Left kidney (tissue), 1 donor: ENCODE data around the gene IL11RA. TPM values are rescaled to one million over a fixed set of nuclear protein-coding genes. Genes with fewer than 3 reads are reported as not detected.

Experiments used
- polyA plus RNA-seq: library from polyadenylated mRNA; unstranded; fragments of 120-200 nt; gene quantifications from one replicate; pipeline ENCODE4 v1.2.1, GENCODE V29; 2013; ENCODE audit not compliant: insufficient read length

The IL11RA gene
- polyA plus RNA-seq, 1 donor = 66.8 TPM

Other genes with a start within 250 kb of the IL11RA start
- 13.0 TPM for gene FAM219A, start 193.6 kb upstream of the IL11RA start, polyA plus RNA-seq
- 3.0 TPM for gene DNAI1, start 193.4 kb upstream of the IL11RA start, polyA plus RNA-seq
- gene ENHO, start 129.2 kb upstream of the IL11RA start, polyA plus RNA-seq = 1.4 TPM
- 34.6 TPM for gene CNTFR, start 62.5 kb upstream of the IL11RA start, polyA plus RNA-seq
- gene RPP25L, start 40.1 kb upstream of the IL11RA start, polyA plus RNA-seq = 22.5 TPM
- gene DCTN3, start 31.7 kb upstream of the IL11RA start, polyA plus RNA-seq = 96.9 TPM
- gene ARID3C, start 23.1 kb upstream of the IL11RA start, polyA plus RNA-seq = 0.20 TPM
- 43.9 TPM for gene SIGMAR1, start 14.4 kb upstream of the IL11RA start, polyA plus RNA-seq
- 71.8 TPM for gene GALT, start 5.5 kb upstream of the IL11RA start, polyA plus RNA-seq
- gene CCL27, start 10.5 kb downstream of the IL11RA start, polyA plus RNA-seq = 1.1 TPM
- gene CCL19, start 39.1 kb downstream of the IL11RA start, polyA plus RNA-seq = not detected
- 18.3 TPM for gene CCL21, start 58.0 kb downstream of the IL11RA start, polyA plus RNA-seq